ENCODE measurements around the gene GPR78. TPM values are rescaled to one million over a fixed set of nuclear protein-coding genes. Genes with fewer than 3 reads are reported as not detected.
"Not testable (repeated sequence)": the region's sequence is repeated elsewhere in the genome, so short reads cannot be mapped to it uniquely, and the experiment has no call there.

Gene GPR78
- total RNA-seq, 6 donors from 2014 or later: 0.03 to 0.07 TPM; not detected in 4

GRCh38 chr4:8574796-8575370 is 5.3 kb upstream of the GPR78 start:
- no peak overlapping the region for H3K4me3 ChIP-seq
- no peaks in the 10 kb centered on the region for H3K36me3 ChIP-seq
- TF ChIP-seq CTCF (IDR thresholded peaks at IDR 0.05) (no peak), EP300 (IDR thresholded peaks at IDR 0.05) (no peak), POLR2AphosphoS5 (IDR thresholded peaks at IDR 0.05) (no peak), POLR2A (IDR thresholded peaks at IDR 0.05) (no peak)
- H3K27ac ChIP-seq: no peak overlapping the region
- no peaks in the 10 kb centered on the region for H3K9me3 ChIP-seq
- whole genome bisulfite sequencing, 2 donors: 79 to 100% methylated on average over 2 to 4 of the region's 5 CpGs
- no peaks in the 10 kb centered on the region for H3K27me3 ChIP-seq
- H3K4me1 ChIP-seq: no peaks in the 10 kb centered on the region
- ATAC-seq (ENCODE audit: low FRiP score in 2 of 2): no peak
- no peak for DNase-seq

- Histone ChIP-seq H3K4me3 (no peak overlapping the region), H3K9me3 (no peaks in the 10 kb centered on the region), H3K36me3 (no peaks in the 10 kb centered on the region), H3K27ac (no peak overlapping the region), H3K4me1 (peaks cover 0 to 4% (median 0%) of the 10 kb centered on the region in 4 donors), H3K27me3 (peaks cover 0 to 3% (median 0%) of the 10 kb centered on the region in 4 donors)
- DNase-seq (no peak), ATAC-seq (ENCODE audit: low FRiP score in 2 of 2) (no peak)
- 77 to 87% methylated on average over 3 to 4 of the region's 4 CpGs for WGBS, 2 donors
- TF ChIP-seq EP300 (IDR thresholded peaks at IDR 0.05) (no peak), POLR2A (IDR thresholded peaks at IDR 0.05) (no peak)
Measured at GRCh38 chr4:8575457-8575856, 4.7 kb upstream of the GPR78 start.

GRCh38 chr4:8576591-8576990 is 3.6 kb upstream of the GPR78 start:
- DNase-seq; H3K9me3 ChIP-seq; H3K27ac ChIP-seq; H3K4me3 ChIP-seq; H3K36me3 ChIP-seq; ATAC-seq (ENCODE audit: low FRiP score in 2 of 2): not testable (repeated sequence)
- Histone ChIP-seq H3K4me1 (peaks cover 0 to 11% (median 0%) of the 10 kb centered on the region in 4 donors), H3K27me3 (peaks cover 0 to 10% (median 3%) of the 10 kb centered on the region in 4 donors)
- 85 to 90% methylated on average over 5 of the region's 5 CpGs for WGBS, 2 donors

GRCh38 chr4:8577046-8577445 is 3.1 kb upstream of the GPR78 start:
- H3K36me3 ChIP-seq: no peaks in the 10 kb centered on the region
- no peaks in the 10 kb centered on the region for H3K9me3 ChIP-seq
- TF ChIP-seq POLR2AphosphoS5 (IDR thresholded peaks at IDR 0.05): no peak
- TF ChIP-seq EP300 (IDR thresholded peaks at IDR 0.05): no peak
- TF ChIP-seq POLR2A (IDR thresholded peaks at IDR 0.05): no peak
- TF ChIP-seq CTCF (IDR thresholded peaks at IDR 0.05): no peak
- no peak overlapping the region for H3K27ac ChIP-seq
- ATAC-seq (ENCODE audit: low FRiP score in 2 of 2) (no peak), DNase-seq (no peak)
- WGBS, 2 donors: 58 to 67% methylated on average over 6 to 8 of the region's 8 CpGs
- no peak overlapping the region for H3K4me3 ChIP-seq
- peaks cover 0 to 10% (median 3%) of the 10 kb centered on the region in 4 donors for H3K27me3 ChIP-seq
- H3K4me1 ChIP-seq: peaks cover 0 to 11% (median 0%) of the 10 kb centered on the region in 4 donors

- no peak overlapping the region for H3K27ac ChIP-seq
- TF ChIP-seq POLR2AphosphoS5 (IDR thresholded peaks at IDR 0.05): no peak
- no peak for TF ChIP-seq POLR2A (IDR thresholded peaks at IDR 0.05)
- no peak for TF ChIP-seq EP300 (IDR thresholded peaks at IDR 0.05)
- no peak for TF ChIP-seq CTCF (IDR thresholded peaks at IDR 0.05)
- WGBS, 2 donors: 75 to 77% methylated on average over 4 of the region's 4 CpGs
- ATAC-seq (ENCODE audit: low FRiP score in 2 of 2) (no peak), DNase-seq (no peak)
- H3K9me3 ChIP-seq: no peaks in the 10 kb centered on the region
- H3K4me1 ChIP-seq: peaks cover 0 to 11% (median 0%) of the 10 kb centered on the region in 4 donors
- H3K4me3 ChIP-seq: no peak overlapping the region
- no peaks in the 10 kb centered on the region for H3K36me3 ChIP-seq
- H3K27me3 ChIP-seq: peaks cover 0 to 14% (median 3%) of the 10 kb centered on the region in 4 donors
Measured at GRCh38 chr4:8577972-8578371, 2.2 kb upstream of the GPR78 start.

- no peak for TF ChIP-seq POLR2A (IDR thresholded peaks at IDR 0.05)
- no peak for TF ChIP-seq CTCF (IDR thresholded peaks at IDR 0.05)
- no peak for TF ChIP-seq POLR2AphosphoS5 (IDR thresholded peaks at IDR 0.05)
- no peak for TF ChIP-seq EP300 (IDR thresholded peaks at IDR 0.05)
- peaks cover 0 to 11% (median 0%) of the 10 kb centered on the region in 4 donors for H3K4me1 ChIP-seq
- DNase-seq: no peak
- WGBS, 2 donors: 77% methylated on average over 3 of the region's 3 CpGs; no CpG with 5 or more reads in 1 of the 2 donors
- no peak overlapping the region for H3K4me3 ChIP-seq
- H3K27ac ChIP-seq: no peak overlapping the region
- H3K27me3 ChIP-seq: peaks cover 0 to 14% (median 3%) of the 10 kb centered on the region in 4 donors
- H3K9me3 ChIP-seq: no peaks in the 10 kb centered on the region
- no peak for ATAC-seq (ENCODE audit: low FRiP score in 2 of 2)
- no peaks in the 10 kb centered on the region for H3K36me3 ChIP-seq
Measured at GRCh38 chr4:8578717-8579116, 1.5 kb upstream of the GPR78 start.

Measured in upper lobe of left lung (tissue), 6 donors.